Peyer's patch (tissue), 4 donors: ENCODE measurements around the gene SSPN.

Experiments used
- POLR2A ChIP-seq, 2 donors: fragments of 450-650 bp; IDR thresholded peaks; one replicate each; pipeline ENCODE4 v1.5.1; 2017; ENCODE audit warnings: antibody characterized with exemption in 2 of 2, mild to moderate bottlenecking in 2 of 2, moderate library complexity in 2 of 2
- TF ChIP-seq, protein P1 (sequence below), 6 experiments: fragments of 450-650 bp in 4 of 6; fragments of 200-600 bp in 2 of 6; sonication (generic) in 1 of 6; IDR thresholded peaks; one replicate each; pipeline ENCODE4 v1.5.1; 2017 to 2019; ENCODE audit warnings: antibody characterized with exemption in 6 of 6, mild to moderate bottlenecking in 3 of 6, moderate library complexity in 1 of 6

DNA sequence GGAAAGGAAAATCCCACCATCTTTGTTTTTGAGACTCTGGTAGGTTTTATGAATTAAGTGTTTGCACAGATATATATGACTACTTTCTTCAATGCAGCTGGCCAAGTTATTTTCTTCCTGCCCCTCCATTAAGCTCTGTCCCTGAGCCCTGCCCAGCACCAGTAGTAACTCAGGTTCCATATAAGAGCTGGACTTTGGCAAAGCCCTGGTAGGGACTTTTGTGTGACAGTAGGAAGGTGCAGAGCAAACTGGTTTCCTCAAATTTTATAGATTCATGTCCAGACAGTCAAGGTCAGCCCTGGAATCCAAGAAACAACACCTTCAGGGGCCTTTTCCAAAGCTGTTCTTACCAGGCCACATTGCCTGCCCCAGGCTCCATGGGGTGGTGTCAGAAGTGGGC, 47.3 kb downstream of the SSPN start:
- TF ChIP-seq, protein P1, sequence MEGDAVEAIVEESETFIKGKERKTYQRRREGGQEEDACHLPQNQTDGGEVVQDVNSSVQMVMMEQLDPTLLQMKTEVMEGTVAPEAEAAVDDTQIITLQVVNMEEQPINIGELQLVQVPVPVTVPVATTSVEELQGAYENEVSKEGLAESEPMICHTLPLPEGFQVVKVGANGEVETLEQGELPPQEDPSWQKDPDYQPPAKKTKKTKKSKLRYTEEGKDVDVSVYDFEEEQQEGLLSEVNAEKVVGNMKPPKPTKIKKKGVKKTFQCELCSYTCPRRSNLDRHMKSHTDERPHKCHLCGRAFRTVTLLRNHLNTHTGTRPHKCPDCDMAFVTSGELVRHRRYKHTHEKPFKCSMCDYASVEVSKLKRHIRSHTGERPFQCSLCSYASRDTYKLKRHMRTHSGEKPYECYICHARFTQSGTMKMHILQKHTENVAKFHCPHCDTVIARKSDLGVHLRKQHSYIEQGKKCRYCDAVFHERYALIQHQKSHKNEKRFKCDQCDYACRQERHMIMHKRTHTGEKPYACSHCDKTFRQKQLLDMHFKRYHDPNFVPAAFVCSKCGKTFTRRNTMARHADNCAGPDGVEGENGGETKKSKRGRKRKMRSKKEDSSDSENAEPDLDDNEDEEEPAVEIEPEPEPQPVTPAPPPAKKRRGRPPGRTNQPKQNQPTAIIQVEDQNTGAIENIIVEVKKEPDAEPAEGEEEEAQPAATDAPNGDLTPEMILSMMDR (IDR thresholded peaks at IDR 0.05): no peak
- TF ChIP-seq POLR2A (IDR thresholded peaks at IDR 0.05): no peak
